Measurements from ENCODE around the gene SOCS6.

Gene SOCS6

DNA sequence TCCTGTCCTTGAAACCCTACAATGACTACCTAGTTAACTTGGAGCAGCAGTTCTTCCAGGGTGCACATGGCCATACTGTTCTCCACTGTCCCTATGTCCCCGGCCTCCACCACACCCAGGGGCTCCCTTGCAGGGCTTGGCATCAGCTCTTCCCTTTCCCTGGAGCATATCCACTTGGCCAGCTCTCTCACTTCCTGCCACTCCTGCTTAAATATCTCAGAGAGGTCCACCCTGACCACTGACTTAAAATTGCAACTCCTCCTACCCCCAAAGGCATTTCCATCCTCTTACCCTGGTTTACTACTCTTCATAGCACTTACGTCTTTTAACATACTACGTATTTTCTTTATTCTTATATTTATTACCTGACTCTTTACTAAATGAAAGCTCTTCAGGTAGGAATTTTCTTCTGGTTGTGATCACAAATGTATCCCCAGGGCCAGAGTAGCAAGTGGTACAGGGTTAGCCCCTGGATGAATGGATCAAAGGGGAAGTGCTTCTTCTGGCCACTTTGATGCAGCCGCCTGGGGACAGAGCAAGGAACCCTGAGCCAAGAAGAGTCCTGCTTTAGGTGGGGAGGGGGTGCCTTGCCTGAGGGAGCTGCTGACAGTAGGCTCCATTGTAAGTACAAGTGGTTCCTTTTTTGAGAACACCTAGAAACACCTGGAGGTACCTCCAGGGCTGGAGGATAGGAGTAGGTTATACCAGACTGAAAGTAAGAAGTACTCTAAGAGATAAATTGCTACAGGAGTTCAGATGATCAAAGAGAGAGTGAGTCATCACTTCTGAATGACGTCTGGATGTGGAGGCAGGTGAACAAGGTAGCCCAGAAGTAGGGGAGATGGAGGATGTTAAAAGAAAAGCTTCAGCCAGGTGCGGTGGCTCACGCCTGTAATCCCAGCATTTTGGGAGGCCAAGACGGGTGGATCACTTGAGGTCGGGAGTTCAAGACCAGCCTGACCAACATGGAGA is 82.2 kb downstream of the SOCS6 start:
- Histone ChIP-seq H2AFZ (ENCODE audit: low read depth, low read length) (no peak overlapping the region), H3K4me1 (ENCODE audit: low read length) (no peaks in the 10 kb centered on the region), H3K36me3 (replicated peaks; ENCODE audit: low read depth, low read length) (no peaks in the 10 kb centered on the region), H3K4me2 (ENCODE audit: low read length) (no peak overlapping the region), H3K79me2 (ENCODE audit: low read length) (no peaks in the 10 kb centered on the region), H3K9me3 (ENCODE audit: insufficient read depth, low read length) (no peaks in the 10 kb centered on the region), H3K27ac (ENCODE audit: low read length) (no peak overlapping the region), H3K27me3 (ENCODE audit: low read depth, low read length) (no peaks in the 10 kb centered on the region), H4K20me1 (ENCODE audit: insufficient read depth, low read length) (no peaks in the 10 kb centered on the region), H3K9ac (ENCODE audit: low read length) (no peak overlapping the region), H3K4me3 (ENCODE audit: low read length) (no peak overlapping the region)
- TF ChIP-seq CTCF (IDR thresholded peaks at IDR 0.05; ENCODE audit: low read depth, low read length) (no peak), EZH2phosphoT487 (IDR thresholded peaks at IDR 0.05; ENCODE audit: low read depth) (no peak)

DNA sequence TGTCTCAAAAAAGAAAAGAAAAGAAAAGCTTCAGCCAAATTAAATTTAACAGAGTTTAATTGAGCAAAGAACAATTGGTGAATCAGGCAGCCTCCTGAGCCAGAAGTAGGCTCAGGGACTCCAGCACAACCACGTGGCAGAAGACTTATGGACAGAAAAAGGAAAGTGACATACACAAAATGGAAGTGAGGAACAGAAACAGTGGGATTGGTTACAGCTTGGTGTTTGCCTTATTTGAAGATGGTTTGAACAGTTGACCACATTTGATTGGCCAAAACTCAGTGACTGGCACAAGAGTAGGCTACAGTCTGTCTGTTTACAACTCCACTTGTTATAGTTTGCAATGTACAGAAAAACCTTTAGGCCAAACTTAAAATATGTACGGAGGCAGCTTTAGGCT is 83.1 kb downstream of the SOCS6 start:
- no peaks in the 10 kb centered on the region for H4K20me1 ChIP-seq (ENCODE audit: insufficient read depth, low read length)
- H3K9me3 ChIP-seq (ENCODE audit: insufficient read depth, low read length): no peaks in the 10 kb centered on the region
- no peak overlapping the region for H3K4me2 ChIP-seq (ENCODE audit: low read length)
- H3K79me2 ChIP-seq (ENCODE audit: low read length): no peaks in the 10 kb centered on the region
- TF ChIP-seq CTCF (IDR thresholded peaks at IDR 0.05; ENCODE audit: low read depth, low read length) (no peak), EZH2phosphoT487 (IDR thresholded peaks at IDR 0.05; ENCODE audit: low read depth) (no peak)
- H3K27me3 ChIP-seq (ENCODE audit: low read depth, low read length): no peaks in the 10 kb centered on the region
- no peak overlapping the region for H2AFZ ChIP-seq (ENCODE audit: low read depth, low read length)
- H3K27ac ChIP-seq (ENCODE audit: low read length): no peak overlapping the region
- no peaks in the 10 kb centered on the region for H3K4me1 ChIP-seq (ENCODE audit: low read length)
- no peak overlapping the region for H3K4me3 ChIP-seq (ENCODE audit: low read length)
- H3K36me3 ChIP-seq (replicated peaks; ENCODE audit: low read depth, low read length): no peaks in the 10 kb centered on the region
- no peak overlapping the region for H3K9ac ChIP-seq (ENCODE audit: low read length)

DNA sequence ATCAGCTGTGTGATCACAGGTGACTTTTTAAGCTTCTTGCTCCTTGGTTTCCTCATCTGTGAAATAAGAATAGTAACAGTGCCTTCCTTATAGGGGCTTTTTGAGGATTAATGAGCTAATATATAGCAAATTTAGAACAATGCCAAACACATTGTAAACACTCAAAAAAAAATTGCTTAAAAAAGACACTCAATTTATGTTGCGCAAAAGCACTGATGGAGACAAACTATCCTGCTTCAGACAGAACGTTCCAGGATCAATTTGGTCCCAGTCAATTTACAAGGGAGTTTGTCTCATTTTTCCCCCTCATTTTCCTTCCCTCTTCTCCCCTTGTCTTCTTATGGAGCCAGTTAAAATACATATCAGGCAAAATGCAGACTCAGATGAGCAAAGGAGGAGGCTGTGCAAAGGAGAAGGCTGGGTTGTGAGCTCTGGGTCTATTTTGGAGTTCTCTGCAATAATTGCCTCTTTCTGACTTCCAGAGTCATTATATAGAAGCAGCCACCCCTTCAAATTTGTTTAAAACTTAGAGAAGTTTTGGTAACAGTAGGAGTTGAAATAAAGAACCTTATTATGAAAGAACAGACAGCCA is 83.7 kb downstream of the SOCS6 start:
- Histone ChIP-seq H3K9me3 (ENCODE audit: insufficient read depth, low read length) (no peaks in the 10 kb centered on the region), H4K20me1 (ENCODE audit: insufficient read depth, low read length) (no peaks in the 10 kb centered on the region), H3K9ac (ENCODE audit: low read length) (no peak overlapping the region), H3K4me3 (ENCODE audit: low read length) (no peak overlapping the region), H2AFZ (ENCODE audit: low read depth, low read length) (no peak overlapping the region), H3K79me2 (ENCODE audit: low read length) (no peaks in the 10 kb centered on the region), H3K27ac (ENCODE audit: low read length) (no peak overlapping the region), H3K4me2 (ENCODE audit: low read length) (no peak overlapping the region), H3K4me1 (ENCODE audit: low read length) (no peaks in the 10 kb centered on the region), H3K36me3 (replicated peaks; ENCODE audit: low read depth, low read length) (no peaks in the 10 kb centered on the region), H3K27me3 (ENCODE audit: low read depth, low read length) (no peaks in the 10 kb centered on the region)
- TF ChIP-seq CTCF (IDR thresholded peaks at IDR 0.05; ENCODE audit: low read depth, low read length) (no peak), EZH2phosphoT487 (IDR thresholded peaks at IDR 0.05; ENCODE audit: low read depth) (no peak)

DNA sequence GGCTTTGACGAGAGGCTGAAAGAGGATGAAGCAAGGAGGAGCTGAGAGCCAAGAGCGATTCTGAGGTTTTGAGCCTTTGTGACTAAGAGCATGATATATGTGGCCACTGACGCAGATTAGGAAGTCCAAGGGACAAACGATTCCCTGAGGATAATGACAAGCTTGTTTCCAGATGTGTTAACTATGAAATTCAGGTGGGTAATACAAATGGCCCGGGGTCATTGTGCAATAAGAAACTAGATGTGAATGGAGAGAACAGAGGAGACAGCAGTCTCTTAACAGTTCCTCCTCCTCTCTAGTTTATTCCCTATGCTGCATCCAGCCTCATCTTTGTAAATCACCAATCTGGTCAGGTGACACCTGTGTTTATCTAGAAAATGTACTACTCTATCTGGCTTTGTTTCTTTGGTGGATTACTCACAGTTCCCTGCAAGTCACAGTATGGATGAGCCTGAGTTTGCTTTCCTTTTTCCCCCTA is 84.2 kb downstream of the SOCS6 start:
- Histone ChIP-seq H4K20me1 (ENCODE audit: insufficient read depth, low read length) (no peaks in the 10 kb centered on the region), H3K4me2 (ENCODE audit: low read length) (no peak overlapping the region)

More for the DNA sequence above, 84.2 kb downstream of the SOCS6 start:
- Histone ChIP-seq H3K9ac (ENCODE audit: low read length) (no peak overlapping the region), H3K9me3 (ENCODE audit: insufficient read depth, low read length) (no peaks in the 10 kb centered on the region), H2AFZ (ENCODE audit: low read depth, low read length) (no peak overlapping the region), H3K4me3 (ENCODE audit: low read length) (no peak overlapping the region), H3K27ac (ENCODE audit: low read length) (no peak overlapping the region), H3K79me2 (ENCODE audit: low read length) (no peaks in the 10 kb centered on the region), H3K27me3 (ENCODE audit: low read depth, low read length) (no peaks in the 10 kb centered on the region), H3K4me1 (ENCODE audit: low read length) (no peaks in the 10 kb centered on the region), H3K36me3 (replicated peaks; ENCODE audit: low read depth, low read length) (no peaks in the 10 kb centered on the region)
- no peak for TF ChIP-seq EZH2phosphoT487 (IDR thresholded peaks at IDR 0.05; ENCODE audit: low read depth)
- TF ChIP-seq CTCF (IDR thresholded peaks at IDR 0.05; ENCODE audit: low read depth, low read length): no peak

Measured in OCI-LY3 (cell line).